ENCODE data around the gene TRAF3.

TRAF3 gene

DNA sequence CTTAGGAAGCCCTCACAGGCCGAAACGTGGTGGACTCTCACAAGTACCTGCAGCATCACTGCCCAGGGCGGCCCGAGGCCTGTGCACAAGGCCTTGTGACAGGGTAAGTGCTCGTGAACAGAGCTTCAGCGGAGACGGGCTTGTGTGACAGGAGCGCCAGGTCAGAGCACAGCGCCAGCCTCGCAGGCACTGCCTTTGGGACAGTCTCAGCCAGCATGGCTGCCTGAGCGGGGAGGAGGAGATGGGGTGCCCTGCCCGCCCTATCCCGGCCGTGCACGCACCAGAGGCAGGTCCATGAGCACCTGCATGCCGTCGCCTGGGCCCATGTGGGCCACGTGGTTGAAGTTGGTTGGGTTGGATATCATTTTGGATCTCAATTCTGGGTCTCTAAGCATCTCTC, 162.1 kb downstream of the TRAF3 start:
- DNase-seq (ENCODE audit: low read depth) = no peak

DNA sequence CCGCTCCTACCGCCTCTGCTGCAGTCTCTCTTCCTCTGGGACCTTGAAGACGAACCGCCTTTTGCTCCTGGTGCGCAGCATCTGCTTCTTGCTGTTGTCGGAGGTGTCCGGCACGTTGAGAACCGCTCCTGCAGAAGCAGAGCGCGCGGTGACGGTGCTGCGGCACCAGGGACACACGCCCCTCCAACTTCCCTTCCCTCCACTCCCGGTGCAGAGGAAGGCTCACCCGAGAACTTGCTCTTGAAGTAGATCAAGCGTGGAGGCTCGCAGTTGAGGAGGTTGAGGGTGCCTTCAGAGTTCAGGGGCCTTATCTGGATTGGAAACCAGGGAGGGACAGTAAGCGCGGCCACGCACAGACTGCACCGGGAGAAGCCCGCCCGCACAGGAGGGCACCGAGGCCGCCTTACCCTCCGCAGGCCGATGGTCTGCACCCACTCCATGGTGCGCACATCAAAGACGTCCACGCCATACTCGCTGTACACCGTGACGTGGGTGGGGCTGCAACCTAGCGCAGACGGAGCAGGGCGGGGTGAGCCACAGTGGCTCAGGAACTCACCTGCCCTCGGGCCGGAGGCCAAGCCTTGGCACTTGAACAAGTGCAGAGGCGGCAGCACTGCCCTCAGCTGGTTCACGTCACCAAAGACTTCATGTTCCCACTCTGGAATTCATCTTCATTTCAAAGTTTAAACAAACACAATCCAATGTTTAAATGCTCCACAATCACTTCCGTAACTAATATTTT, 162.7 kb downstream of the TRAF3 start:
- no peak for DNase-seq (ENCODE audit: low read depth)

DNA sequence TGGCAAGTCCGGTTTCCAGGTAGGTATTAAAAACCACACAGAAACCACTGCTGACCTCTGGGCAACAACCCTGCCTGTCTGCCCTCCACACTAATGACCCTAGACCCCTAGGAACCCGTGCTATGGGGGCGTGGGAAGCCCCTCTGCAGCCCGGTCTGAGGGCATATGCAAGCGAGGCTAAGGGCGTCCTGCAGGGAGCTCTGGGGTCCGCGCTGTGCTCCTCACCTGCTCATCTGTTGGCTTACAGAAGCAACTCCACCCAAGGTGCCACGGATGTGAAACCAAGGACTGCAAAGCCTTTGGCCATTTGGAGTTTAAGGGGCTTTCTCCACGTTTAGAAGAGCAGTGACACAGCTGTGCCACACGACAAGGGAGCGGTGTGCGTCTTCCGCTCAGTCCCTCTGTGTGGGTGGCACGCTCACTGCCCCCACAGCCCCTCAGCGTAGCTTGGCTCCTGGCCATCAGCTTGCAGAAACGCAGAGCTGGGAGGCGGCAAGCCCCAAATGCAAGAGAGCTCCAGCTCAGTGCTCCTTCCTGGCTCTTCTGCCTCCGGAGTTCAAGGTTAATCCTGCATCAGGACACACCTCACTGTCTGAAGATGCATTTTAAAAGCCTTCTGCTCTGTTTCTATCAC, 163.6 kb downstream of the TRAF3 start:
- DNase-seq (ENCODE audit: low read depth) = no peak

DNA sequence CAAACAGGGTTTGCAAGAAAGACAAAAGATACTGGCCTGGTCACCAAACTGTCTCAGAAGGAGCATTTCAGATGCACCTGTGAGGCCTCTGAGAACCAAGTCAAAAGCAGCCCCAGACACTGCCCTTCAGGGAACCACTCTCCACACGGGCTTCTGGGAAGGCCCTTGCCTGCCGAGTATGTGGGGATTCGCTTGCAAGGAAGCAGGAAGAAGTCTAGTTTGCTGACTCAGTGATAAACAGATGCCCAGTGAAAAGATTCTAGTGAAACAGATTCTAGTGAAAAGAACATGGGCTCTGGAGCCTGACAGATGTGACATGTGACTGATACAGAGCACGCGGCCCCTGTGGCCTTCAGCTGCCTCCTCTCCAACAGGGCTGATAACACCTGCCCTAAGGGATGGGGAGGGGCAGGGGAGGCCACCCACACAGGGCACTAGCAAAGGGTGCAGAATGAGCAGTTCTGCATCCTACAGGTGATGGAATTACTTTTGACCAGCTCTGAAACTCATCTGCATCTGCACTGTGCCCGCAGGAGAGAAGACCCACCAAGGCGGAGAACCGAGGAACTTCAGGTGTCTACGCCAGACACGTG, 164.3 kb downstream of the TRAF3 start:
- no peak for DNase-seq (ENCODE audit: low read depth)

DNA sequence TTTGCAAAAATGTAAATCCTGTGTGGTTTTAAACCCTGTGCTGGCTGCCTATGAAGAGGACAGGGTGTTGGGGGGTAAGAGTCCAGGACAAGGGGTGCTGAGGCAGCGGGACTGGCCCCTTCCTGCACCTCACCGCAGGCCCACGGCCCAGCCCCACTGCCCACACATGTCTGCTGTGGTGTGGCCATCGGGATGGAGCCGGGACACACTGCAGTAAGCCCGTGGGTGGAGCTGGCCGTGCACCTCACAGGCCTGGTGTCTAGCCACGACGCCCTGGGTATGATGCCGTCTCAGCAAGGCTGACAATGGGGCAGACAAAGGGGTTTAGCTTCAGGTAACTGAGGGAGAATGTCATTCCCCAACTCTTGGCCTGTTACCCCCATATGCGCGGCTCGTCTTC, 164.8 kb downstream of the TRAF3 start:
- no peak for DNase-seq (ENCODE audit: low read depth)

DNA sequence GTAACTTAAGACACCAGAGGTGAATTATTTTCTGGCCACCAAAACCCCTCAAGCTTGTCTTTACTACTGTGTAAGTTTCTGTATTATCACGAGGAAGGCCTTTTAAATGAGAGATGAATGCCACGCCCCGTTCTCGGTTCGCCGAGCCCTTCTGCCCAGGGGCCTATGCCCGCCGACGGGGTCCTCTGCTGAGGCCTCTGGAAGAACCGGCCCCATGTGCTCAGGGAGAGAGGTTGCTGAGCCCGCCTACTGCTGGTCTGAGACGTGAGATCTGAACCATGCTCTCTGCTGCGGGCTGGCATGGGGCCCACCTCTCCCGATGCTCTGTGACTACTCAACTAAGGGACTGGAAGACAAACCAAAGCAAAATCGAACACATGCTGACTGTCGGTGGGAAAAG, 166.2 kb downstream of the TRAF3 start:
- no peak for DNase-seq (ENCODE audit: low read depth)

DNA sequence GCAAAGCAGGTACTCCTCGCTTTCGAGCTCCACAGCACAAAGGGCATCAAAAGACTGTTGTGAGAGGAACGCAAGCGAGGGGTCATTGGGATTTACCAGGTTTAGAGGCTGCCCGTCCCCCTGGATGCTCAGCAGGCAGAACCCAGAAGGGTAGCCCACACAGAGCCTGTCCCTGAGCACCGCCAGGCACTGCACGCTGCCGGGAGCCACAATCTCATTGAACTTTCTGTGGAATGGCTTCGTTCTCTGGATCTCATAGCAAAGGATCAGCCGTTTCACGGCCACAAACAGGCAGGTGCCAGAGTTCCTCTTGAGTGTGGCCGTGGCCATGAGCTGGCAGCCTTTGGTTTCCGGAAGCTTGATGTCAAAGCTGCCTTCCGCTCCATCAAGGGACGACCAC, 166.7 kb downstream of the TRAF3 start:
- DNase-seq (ENCODE audit: low read depth) = no peak

DNA sequence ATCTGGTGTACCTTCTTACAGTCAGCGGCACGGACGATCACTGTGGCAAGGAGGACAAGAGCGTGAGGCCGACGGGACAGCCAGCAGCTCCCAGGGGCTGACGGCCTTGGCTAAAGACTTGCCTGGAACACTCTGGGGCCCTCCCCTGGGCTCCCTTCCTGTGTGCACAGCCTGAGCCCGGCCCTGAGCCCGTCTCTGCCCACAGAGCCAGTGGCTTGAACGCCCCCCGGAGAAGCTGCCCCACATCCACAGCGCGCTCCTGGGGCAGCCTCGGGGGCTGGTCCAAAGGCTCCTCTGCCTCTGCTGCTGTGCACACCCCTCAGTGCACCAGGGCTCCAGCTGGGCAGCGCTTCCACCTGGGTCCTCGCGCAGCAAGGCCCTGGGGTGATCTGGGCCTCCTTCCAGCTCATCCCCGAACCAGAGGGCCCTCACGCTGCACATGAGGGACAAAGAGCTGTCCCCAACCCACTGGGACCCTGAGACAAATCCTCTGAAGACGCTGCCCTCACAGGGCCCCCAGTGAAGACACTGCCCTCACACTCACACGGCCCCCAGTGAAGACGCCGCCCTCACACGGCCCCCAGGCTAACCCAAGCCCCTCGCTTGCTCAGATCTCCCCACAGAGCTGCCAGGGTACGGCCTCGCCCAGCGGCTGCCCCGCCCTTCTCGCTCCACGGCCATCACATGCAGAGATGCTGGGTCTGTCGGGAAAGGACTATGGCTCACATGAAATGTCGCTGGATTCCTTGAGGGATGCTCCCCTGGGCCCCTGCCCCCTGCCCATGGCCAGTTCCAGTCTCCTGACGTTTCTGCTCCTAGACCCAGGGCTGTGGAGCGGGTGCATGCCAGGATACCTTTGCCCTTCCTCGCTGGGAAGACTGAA, 167.4 kb downstream of the TRAF3 start:
- no peak for DNase-seq (ENCODE audit: low read depth)

DNA sequence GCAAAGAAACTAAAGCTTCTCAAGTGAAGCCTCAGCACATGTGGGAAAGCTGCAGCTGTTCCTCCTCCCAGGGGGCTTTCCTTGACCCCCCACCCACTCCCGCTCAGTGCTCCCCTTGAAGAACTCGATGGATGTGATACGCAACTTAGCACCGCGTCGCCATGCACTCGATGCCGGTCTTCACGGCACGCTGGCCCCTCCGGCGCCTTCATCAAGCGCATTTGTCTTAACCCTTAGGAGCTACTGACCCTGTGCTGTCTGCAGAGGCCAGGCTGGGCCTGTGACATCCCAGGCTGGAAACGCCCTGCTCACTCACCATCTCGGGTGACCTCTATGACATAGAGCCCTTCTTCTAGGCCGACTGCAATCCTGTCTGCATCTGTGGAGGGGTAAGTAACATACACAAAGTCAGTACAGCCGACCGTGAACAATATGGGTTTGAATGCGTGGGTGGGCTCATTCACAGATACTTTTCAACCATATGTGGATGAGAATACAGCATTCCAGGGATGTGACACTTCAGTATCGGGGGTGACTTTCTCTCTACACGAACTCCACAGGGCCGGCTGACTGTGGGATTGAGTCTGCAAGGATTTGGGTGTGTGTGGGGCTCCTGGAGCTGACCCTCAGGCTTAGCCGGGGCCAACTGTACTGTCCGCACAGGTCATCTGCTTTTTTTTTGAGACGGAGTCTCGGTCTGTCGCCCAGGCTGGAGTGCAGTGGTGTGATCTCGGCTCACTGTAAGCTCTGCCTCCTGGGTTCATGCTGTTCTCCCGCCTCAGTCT, 168.3 kb downstream of the TRAF3 start:
- no peak for DNase-seq (ENCODE audit: low read depth)

DNA sequence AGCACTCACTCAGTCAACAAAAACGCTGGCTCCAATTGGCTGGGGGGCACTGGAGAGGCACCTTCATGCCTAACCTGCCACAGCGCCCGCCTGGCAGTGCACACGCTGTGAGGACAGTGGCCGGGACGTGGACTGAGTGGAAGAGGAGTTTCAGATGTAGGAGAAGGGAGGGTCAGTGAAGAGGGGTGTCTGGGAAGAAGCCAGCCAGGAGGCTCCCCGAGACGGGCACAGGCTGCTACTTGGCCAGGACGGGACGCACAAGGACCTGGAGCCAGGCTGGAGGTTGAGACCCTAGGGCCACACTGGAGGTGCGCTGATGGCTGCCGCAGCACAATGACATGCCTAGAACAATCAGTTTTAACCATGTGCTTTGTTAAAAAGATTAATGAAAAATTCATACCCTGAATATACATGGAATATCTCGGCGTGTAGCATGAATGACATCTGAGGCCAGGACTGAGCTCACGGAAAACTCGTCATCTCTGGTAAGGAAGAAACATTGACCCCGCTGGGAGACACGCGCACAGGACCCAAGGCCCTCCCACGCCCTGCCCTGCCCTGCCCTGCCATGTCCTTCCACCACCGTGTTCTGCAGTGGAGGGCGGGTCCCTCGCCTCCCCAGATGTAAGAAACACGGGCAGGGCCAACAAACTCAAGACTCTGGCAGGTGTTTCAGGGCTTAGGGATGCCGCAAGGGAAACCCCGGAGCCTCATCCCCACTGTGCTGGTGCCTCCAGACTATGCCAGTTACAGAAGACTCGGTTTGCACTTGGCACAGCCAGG, 170.3 kb downstream of the TRAF3 start:
- DNase-seq (ENCODE audit: low read depth) = no peak

DNA sequence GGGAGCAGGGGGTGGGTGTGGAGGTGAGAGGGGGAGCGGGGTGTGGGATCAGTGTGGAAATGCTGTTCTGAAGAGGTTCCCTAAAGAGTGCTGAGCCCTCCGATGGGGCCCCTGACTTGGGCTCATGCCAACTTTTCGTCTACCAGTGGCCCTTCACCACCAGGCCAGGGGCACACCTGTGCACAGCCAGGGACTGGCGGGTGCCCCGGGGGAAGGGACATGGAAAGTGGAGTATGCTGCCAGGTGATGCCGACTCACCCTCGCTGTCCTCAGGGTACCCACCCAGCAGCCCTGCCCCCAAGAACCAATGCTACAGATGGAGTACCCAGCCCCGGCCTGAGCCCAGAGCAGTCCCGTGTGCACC, 171.4 kb downstream of the TRAF3 start:
- no peak for DNase-seq (ENCODE audit: low read depth)

DNA sequence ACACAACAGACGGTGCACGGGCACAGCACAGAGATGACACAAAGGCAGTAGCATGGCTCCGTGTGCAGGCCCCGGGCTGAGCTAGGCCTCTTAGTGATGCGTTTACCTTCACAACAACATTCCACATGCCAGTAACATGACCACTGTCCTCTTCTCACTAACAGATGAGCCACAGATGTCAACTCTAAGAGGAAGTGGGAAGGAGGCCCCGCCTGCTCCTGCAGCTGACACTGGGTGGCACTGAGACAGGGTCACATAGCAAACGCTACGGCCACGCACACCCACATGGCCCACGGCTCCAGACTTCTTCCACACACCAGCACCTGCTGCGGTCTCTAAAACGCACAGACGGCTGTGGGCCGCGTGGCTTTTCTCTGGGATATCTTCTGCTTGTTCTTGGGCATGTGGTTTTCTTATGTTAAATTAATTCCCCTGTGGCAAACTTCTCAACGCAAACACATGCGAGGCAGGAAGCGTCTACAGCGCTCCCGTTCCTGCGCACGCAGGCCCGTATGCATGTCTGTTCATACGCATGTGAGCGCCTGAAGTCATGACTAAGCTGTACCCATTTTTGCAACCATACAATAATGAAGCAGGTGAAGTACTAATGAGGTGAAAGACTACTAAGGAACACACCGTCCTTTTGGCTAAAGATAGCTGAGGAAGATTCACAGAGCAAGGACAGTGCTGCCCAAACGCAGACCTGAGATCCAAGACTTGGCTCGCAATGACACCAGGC, 172.0 kb downstream of the TRAF3 start:
- peak; percentile 27 for DNase-seq (ENCODE audit: low read depth)

DNA sequence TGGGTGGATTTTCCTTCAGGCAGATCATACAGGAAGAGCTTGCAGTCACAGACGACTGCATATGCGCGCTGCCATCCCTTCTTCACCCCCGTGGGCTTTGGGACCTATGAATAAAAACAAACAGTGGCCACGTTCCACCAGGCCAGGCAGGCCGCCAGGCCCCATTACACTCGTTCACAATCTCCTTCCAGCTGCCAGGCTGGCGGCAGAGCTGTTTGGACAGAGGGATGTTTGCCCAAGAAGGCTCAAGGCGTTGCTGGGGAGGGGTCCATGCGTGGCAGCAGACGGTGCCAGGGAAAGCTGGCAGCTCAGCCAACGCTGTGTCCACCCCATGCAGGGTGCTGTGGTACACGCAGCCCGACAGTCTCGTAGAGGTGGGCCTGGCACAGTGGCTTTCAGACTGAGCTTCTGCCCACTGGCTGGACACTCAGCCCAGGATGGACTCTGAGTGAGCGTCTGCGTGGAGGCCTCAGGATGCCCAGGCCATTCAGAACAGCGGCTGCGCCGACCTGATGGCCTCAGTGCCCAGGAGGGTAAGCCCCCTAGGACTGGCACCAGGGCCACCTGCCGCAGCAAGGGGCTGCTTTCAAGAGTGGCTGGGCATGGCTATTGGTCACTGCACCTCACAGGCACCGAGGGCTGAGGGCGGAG, 172.7 kb downstream of the TRAF3 start:
- no peak for DNase-seq (ENCODE audit: low read depth)

DNA sequence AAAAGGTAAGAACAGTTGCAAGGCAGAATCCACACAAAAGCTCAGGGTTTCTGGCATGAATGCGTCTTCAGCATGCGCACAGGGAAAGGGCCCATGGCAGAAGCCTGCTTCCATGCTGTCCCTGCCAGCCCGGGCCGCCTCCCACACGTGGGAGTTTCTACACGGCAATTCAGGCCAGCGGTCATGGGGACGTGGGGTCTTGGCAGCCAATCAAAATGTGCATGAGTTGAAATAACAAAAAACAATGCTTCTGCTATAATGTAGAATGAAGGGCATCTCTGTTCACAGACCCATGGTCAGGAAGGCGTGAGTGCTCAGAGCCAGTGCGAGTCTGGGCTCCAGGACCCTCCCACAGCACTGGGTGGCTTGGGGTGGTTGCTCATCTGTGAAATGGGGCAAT, 173.8 kb downstream of the TRAF3 start:
- no peak for DNase-seq (ENCODE audit: low read depth)

DNA sequence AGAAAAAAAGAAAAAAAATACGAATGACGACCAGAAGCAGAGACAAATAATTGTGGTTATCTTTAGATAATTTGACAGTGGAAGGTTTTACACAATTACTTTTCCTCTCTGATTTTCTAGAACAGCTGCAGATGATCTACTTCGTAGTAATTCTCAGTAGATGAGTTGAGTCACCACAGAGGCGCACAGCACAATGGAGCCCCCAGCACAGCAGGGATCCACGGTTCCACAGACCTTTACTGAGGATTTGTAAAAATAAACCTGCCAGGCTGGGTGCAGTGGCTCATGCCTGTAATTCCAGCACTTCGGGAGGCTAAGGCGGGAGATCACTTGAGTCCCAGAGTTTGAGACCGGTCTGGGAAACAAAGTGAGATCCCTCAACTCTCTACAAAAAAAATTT, 174.6 kb downstream of the TRAF3 start:
- DNase-seq (ENCODE audit: low read depth) = no peak

DNA sequence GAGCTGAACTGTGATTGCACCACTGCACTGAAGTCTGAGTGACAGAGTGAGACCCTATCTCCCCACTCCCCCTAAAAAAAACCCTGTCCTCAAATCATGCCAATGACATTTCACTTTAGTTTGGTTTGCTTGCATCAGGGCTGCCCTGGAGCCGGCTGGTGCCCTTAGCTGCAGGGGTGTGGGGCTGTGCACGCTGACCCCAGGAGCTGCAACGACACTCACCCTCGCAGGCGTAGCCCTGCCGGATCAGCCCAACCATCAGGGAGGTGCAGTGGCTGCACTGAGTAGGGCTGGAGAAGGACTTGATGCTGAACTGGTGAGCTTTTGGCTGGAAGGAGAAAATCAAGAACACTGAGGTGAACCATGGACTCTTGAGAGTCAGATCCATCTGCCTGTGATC, 175.0 kb downstream of the TRAF3 start:
- DNase-seq (ENCODE audit: low read depth) = no peak

DNA sequence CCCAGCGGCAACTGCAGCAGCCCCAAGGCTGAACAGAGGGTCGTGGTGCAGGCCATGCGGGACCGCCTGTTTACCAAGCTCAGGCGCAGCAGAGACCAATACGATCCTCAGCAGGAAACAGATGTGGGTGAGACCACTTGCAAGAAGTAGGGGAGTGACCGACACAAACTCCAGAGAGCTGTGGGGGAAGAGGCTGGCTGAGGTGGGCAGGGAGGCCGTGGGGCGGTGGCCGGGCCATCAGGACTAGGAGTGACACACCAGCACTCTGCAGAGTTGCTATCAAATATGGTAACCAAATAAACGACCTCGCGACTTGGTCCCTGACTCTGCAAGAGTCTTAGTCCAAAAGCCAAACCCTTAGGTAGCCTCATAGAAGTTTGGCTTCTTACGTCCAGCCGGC, 175.9 kb downstream of the TRAF3 start:
- no peak for DNase-seq (ENCODE audit: low read depth)

DNA sequence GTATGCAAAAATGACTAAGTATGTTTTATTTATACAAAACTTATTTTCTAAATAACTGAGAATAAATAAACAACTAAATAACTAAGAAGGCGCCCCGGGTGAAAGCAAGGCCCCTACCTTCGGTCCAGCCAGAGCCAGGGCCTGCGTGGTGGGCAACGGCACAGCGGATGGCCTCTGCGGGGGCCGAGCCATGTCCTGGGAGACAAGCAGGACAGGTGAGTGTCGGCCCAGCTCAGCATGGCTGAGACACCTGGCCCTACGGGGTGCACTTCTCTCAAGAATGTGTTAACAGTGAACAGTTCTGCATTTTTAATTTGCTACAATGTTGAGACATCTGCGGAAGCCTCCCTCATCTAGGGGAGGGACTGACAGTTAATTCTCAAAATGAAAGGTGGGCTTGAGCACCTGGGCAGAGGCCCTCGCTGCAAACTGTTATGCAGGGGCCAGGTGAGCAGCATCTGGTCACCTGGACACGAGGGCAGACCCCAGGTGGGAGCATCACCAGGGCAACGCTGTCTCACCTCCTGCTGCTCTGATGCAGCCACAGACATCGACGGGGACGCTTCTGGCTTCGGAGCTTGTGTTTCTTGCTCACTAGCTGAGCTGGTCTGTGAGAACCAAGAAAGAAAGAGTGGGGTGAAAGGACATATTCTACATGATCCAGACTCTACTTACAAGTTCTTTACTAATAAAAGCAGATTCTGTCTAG, 177.0 kb downstream of the TRAF3 start:
- DNase-seq (ENCODE audit: low read depth) = no peak
